ENCODE data around the gene GABRB1.

The GABRB1 gene

GRCh38 chr4:47198791-47199190 lies 167.4 kb downstream of the GABRB1 start:
- TF ChIP-seq, protein P1, sequence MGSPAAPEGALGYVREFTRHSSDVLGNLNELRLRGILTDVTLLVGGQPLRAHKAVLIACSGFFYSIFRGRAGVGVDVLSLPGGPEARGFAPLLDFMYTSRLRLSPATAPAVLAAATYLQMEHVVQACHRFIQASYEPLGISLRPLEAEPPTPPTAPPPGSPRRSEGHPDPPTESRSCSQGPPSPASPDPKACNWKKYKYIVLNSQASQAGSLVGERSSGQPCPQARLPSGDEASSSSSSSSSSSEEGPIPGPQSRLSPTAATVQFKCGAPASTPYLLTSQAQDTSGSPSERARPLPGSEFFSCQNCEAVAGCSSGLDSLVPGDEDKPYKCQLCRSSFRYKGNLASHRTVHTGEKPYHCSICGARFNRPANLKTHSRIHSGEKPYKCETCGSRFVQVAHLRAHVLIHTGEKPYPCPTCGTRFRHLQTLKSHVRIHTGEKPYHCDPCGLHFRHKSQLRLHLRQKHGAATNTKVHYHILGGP (tag by site-specific recombination; IDR thresholded peaks at IDR 0.05) = no peak
- TF ChIP-seq ZNF555 (tag by site-specific recombination; conservative IDR thresholded peaks at IDR 0.05) (no peak), ZNF776 (tag by site-specific recombination; IDR thresholded peaks at IDR 0.05; ENCODE audit: borderline replicate concordance) (no peak), RBAK (tag by site-specific recombination; IDR thresholded peaks at IDR 0.05) (no peak), ZNF426 (tag by site-specific recombination; IDR thresholded peaks at IDR 0.05) (no peak), ZNF114 (tag by site-specific recombination; IDR thresholded peaks at IDR 0.05) (no peak), ZNF610 (tag by site-specific recombination; IDR thresholded peaks at IDR 0.05; ENCODE audit: borderline replicate concordance) (no peak), ZNF274 (IDR thresholded peaks at IDR 0.05; ENCODE audit: low read length) (no peak), ZNF274 (tag by site-specific recombination; IDR thresholded peaks at IDR 0.05; ENCODE audit: borderline replicate concordance) (no peak), ZNF354C (tag by site-specific recombination; IDR thresholded peaks at IDR 0.05; ENCODE audit: borderline replicate concordance, low read depth) (no peak), ZNF391 (tag by site-specific recombination; IDR thresholded peaks at IDR 0.05; ENCODE audit: borderline replicate concordance, low read depth) (no peak), ZNF121 (tag by site-specific recombination; IDR thresholded peaks at IDR 0.05) (no peak), HIC1 (tag by site-specific recombination; IDR thresholded peaks at IDR 0.05) (no peak), ZNF133 (tag by site-specific recombination; IDR thresholded peaks at IDR 0.05) (no peak), ZNF544 (tag by site-specific recombination; IDR thresholded peaks at IDR 0.05) (no peak), ZNF366 (tag by site-specific recombination; conservative IDR thresholded peaks at IDR 0.05) (no peak), ZIC2 (tag by site-specific recombination; IDR thresholded peaks at IDR 0.05) (no peak)
- TF ChIP-seq, protein P2, sequence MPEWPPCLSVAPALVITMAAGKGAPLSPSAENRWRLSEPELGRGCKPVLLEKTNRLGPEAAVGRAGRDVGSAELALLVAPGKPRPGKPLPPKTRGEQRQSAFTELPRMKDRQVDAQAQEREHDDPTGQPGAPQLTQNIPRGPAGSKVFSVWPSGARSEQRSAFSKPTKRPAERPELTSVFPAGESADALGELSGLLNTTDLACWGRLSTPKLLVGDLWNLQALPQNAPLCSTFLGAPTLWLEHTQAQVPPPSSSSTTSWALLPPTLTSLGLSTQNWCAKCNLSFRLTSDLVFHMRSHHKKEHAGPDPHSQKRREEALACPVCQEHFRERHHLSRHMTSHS (tag by site-specific recombination; IDR thresholded peaks at IDR 0.05) = no peak
- TF ChIP-seq, protein P3, sequence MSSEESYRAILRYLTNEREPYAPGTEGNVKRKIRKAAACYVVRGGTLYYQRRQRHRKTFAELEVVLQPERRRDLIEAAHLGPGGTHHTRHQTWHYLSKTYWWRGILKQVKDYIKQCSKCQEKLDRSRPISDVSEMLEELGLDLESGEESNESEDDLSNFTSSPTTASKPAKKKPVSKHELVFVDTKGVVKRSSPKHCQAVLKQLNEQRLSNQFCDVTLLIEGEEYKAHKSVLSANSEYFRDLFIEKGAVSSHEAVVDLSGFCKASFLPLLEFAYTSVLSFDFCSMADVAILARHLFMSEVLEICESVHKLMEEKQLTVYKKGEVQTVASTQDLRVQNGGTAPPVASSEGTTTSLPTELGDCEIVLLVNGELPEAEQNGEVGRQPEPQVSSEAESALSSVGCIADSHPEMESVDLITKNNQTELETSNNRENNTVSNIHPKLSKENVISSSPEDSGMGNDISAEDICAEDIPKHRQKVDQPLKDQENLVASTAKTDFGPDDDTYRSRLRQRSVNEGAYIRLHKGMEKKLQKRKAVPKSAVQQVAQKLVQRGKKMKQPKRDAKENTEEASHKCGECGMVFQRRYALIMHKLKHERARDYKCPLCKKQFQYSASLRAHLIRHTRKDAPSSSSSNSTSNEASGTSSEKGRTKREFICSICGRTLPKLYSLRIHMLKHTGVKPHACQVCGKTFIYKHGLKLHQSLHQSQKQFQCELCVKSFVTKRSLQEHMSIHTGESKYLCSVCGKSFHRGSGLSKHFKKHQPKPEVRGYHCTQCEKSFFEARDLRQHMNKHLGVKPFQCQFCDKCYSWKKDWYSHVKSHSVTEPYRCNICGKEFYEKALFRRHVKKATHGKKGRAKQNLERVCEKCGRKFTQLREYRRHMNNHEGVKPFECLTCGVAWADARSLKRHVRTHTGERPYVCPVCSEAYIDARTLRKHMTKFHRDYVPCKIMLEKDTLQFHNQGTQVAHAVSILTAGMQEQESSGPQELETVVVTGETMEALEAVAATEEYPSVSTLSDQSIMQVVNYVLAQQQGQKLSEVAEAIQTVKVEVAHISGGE (tag by site-specific recombination; conservative IDR thresholded peaks at IDR 0.05; ENCODE audit: low read depth) = no peak

More at GRCh38 chr4:47198791-47199190, 167.4 kb downstream of the GABRB1 start:
- Histone ChIP-seq H3K9me3 (ENCODE audit: control insufficient read depth, insufficient read depth, low read depth, low read length) (no peaks in the 10 kb centered on the region), H3K36me3 (ENCODE audit: control insufficient read depth in 2 of 2, insufficient read depth in 1 of 2, low read length in 2 of 2) (no peaks in the 10 kb centered on the region), H3K27ac (ENCODE audit: extremely low read depth, low read depth, low read length) (no peak overlapping the region), H3K4me3 (ENCODE audit: low read depth, low read length) (no peak overlapping the region), H3K4me1 (ENCODE audit: control insufficient read depth, insufficient read depth, low read length) (no peaks in the 10 kb centered on the region)
- ChIA-PET POLR2A (no interaction called here), CTCF (no interaction called here)
